H9 (cell line): Measurements from ENCODE around the gene TAAR2. TPM values are rescaled to one million over a fixed set of nuclear protein-coding genes. Genes with fewer than 3 reads are reported as not detected.

Source experiments
- DNase-seq: peaks from one replicate; pipeline ENCODE4 v3.0.0-alpha.2; 2017
- H2AFZ ChIP-seq: one replicate; pipeline ENCODE4 v1.6.1; 2013; ENCODE audit warnings: mild to moderate bottlenecking, low read length, control low read depth, moderate library complexity
- H2AK5ac ChIP-seq: 2 replicates; pipeline ENCODE4 v1.6.1; 2013; ENCODE audit warnings: low read length, control low read depth, mixed read lengths; ENCODE audit not compliant: insufficient read length
- H2BK120ac ChIP-seq: one replicate; pipeline ENCODE4 v1.6.1; 2013; ENCODE audit warnings: low read depth, mild to moderate bottlenecking, low read length, control low read depth, inconsistent platforms; ENCODE audit not compliant: poor library complexity, severe bottlenecking
- H2BK12ac ChIP-seq: 2 replicates; pipeline ENCODE4 v1.6.1; 2013; ENCODE audit warnings: low read length, control low read depth, mixed read lengths, low read depth; ENCODE audit not compliant: insufficient read length
- H2BK15ac ChIP-seq: 2 replicates; pipeline ENCODE4 v1.6.1; 2013; ENCODE audit warnings: low read depth, low read length, control low read depth
- H2BK20ac ChIP-seq: one replicate; pipeline ENCODE4 v1.6.1; 2013; ENCODE audit warnings: low read depth, mild to moderate bottlenecking, low read length, control low read depth, inconsistent platforms; ENCODE audit not compliant: poor library complexity, severe bottlenecking
- H2BK5ac ChIP-seq: 2 replicates; pipeline ENCODE4 v1.6.1; 2013; ENCODE audit warnings: low read length, control low read depth, mixed read lengths; ENCODE audit not compliant: insufficient read length
- H3K14ac ChIP-seq: 2 replicates; pipeline ENCODE4 v1.6.1; 2013; ENCODE audit warnings: low read length, control low read depth; ENCODE audit not compliant: insufficient read depth
- H3K18ac ChIP-seq: 2 replicates; pipeline ENCODE4 v1.6.1; 2013; ENCODE audit warnings: low read depth, mild to moderate bottlenecking, mixed read lengths, low read length, control low read depth; ENCODE audit not compliant: insufficient read length
- H3K23ac ChIP-seq: 2 replicates; pipeline ENCODE4 v1.6.1; 2013; ENCODE audit warnings: low read length, control low read depth, mixed read lengths, low read depth; ENCODE audit not compliant: insufficient read length
- H3K23me2 ChIP-seq: 2 replicates; pipeline ENCODE4 v1.6.1; 2013; ENCODE audit warnings: low read depth, mild to moderate bottlenecking, mixed read lengths, low read length, control low read depth; ENCODE audit not compliant: insufficient read length, poor library complexity, severe bottlenecking
- H3K27ac ChIP-seq: 2 replicates; pipeline ENCODE4 v1.5.1; 2013; ENCODE audit warnings: low read length, control low read depth, mixed read lengths, low read depth; ENCODE audit not compliant: insufficient read length
- H3K27me3 ChIP-seq: 2 replicates; pipeline ENCODE4 v1.6.1; 2013; ENCODE audit warnings: low read length, control low read depth, inconsistent platforms; ENCODE audit not compliant: insufficient read depth
- H3K4ac ChIP-seq: 2 replicates; pipeline ENCODE4 v1.6.1; 2013; ENCODE audit warnings: low read depth, mild to moderate bottlenecking, control low read depth, inconsistent platforms, low read length, moderate library complexity
- H3K4me1 ChIP-seq: 2 replicates; pipeline ENCODE4 v1.6.1; 2013; ENCODE audit warnings: low read length, control low read depth, inconsistent platforms; ENCODE audit not compliant: insufficient read depth
- H3K4me2 ChIP-seq: 2 replicates; pipeline ENCODE4 v1.6.1; 2013; ENCODE audit warnings: low read length, control low read depth, mixed read lengths; ENCODE audit not compliant: insufficient read length, insufficient read depth
- H3K56ac ChIP-seq: 2 replicates; pipeline ENCODE4 v1.6.1; 2013; ENCODE audit warnings: low read depth, mild to moderate bottlenecking, mixed read lengths, low read length, control low read depth; ENCODE audit not compliant: insufficient read length
- H3K79me1 ChIP-seq: 2 replicates; pipeline ENCODE4 v1.6.1; 2013; ENCODE audit warnings: low read depth, mild to moderate bottlenecking, moderate library complexity, low read length, control low read depth, inconsistent platforms; ENCODE audit not compliant: insufficient read depth, poor library complexity, severe bottlenecking
- H3K79me2 ChIP-seq: 2 replicates; pipeline ENCODE4 v1.6.1; 2013; ENCODE audit warnings: low read length, control low read depth, inconsistent platforms; ENCODE audit not compliant: insufficient read depth
- H3K9ac ChIP-seq: 2 replicates; pipeline ENCODE4 v1.6.1; 2013; ENCODE audit warnings: low read length, control low read depth, mixed read lengths; ENCODE audit not compliant: insufficient read length; ENCODE audit errors: extremely low read depth
- H3K9me3 ChIP-seq: one replicate; pipeline ENCODE4 v1.6.1; 2013; ENCODE audit warnings: low read depth, low read length, inconsistent platforms; ENCODE audit not compliant: control insufficient read depth
- H3T11ph ChIP-seq: one replicate; pipeline ENCODE4 v1.6.1; 2013; ENCODE audit warnings: mild to moderate bottlenecking, low read length, control low read depth, inconsistent platforms
- H4K20me1 ChIP-seq: one replicate; pipeline ENCODE4 v1.6.1; 2013; ENCODE audit not compliant: control insufficient read depth, insufficient read length, insufficient read depth
- H4K5ac ChIP-seq: 2 replicates; pipeline ENCODE4 v1.6.1; 2013; ENCODE audit warnings: low read depth, mild to moderate bottlenecking, mixed read lengths, low read length, control low read depth; ENCODE audit not compliant: insufficient read length
- H4K8ac ChIP-seq: replicated peaks from 2 replicates; pipeline ENCODE4 v1.6.1; 2013; ENCODE audit warnings: low read length, control low read depth, mixed read lengths, low read depth; ENCODE audit not compliant: insufficient read length
- H4K91ac ChIP-seq: 2 replicates; pipeline ENCODE4 v1.6.1; 2013; ENCODE audit warnings: low read depth, mild to moderate bottlenecking, moderate library complexity, mixed read lengths, low read length, control low read depth; ENCODE audit not compliant: insufficient read length
- H3K27ac Mint-ChIP-seq, 3 experiments: 2 replicates in 2 of 3; 3 replicates in 1 of 3; pipeline ENCODE4 v1.8.0; 2020 to 2021; ENCODE audit warnings: mixed read lengths in 3 of 3, mild to moderate bottlenecking in 1 of 3, moderate library complexity in 1 of 3
- H3K27me3 Mint-ChIP-seq: 2 replicates; pipeline ENCODE4 v1.8.0; 2021; ENCODE audit warnings: low read depth, mild to moderate bottlenecking, moderate library complexity, mixed read lengths
- H3K36me3 Mint-ChIP-seq, 3 experiments: 2 replicates in 2 of 3; 3 replicates in 1 of 3; pipeline ENCODE4 v1.8.0; 2020 to 2021; ENCODE audit warnings: low read depth in 3 of 3, mixed read lengths in 3 of 3; ENCODE audit not compliant: insufficient read depth in 1 of 3
- H3K4me1 Mint-ChIP-seq, 2 experiments: 2 replicates each; pipeline ENCODE4 v1.8.0; 2020; ENCODE audit warnings: mixed read lengths in 2 of 2
- H3K4me3 Mint-ChIP-seq, 2 experiments: 2 replicates in 1 of 2; 3 replicates in 1 of 2; pipeline ENCODE4 v1.8.0; 2020 to 2021; ENCODE audit warnings: mild to moderate bottlenecking in 2 of 2, mixed read lengths in 2 of 2, moderate library complexity in 1 of 2
- H3K9me3 Mint-ChIP-seq, 2 experiments: 2 replicates in 1 of 2; 3 replicates in 1 of 2; pipeline ENCODE4 v1.8.0; 2020; ENCODE audit warnings: mild to moderate bottlenecking in 2 of 2, mixed read lengths in 2 of 2, moderate library complexity in 1 of 2
- total RNA-seq: library from RNA; stranded (reverse); gene quantifications from 2 replicates; pipeline ENCODE4 v1.2.1, GENCODE V29; 2021
- TF ChIP-seq, protein P1 (sequence below): fragments of 200-600 bp; sonication (generic); conservative IDR thresholded peaks from 3 replicates; pipeline ENCODE4 v1.8.0; 2021; ENCODE audit warnings: antibody characterized with exemption, mild to moderate bottlenecking

TAAR2 gene
- total RNA-seq, 1 experiment from 2014 or later = not detected

DNA sequence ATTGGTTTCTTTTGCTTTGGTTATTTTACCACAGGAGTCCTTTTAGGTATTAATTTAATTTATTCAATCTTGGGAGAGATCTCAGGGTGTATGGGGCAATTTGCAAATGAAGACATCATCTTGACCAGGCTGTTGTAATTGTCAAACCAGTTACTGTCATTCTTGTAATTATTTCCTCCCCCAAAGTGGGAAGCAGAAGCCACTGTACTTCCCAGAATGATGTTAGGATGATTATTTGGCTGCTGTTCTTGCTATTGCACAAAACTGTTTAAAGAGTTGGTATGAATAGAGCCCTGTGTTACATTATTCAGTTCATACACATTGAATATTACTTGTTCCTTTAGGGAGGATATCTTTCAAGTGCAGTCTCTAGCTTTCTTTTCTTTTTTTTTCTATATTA, 52.3 kb downstream of the TAAR2 start:
- no peak overlapping the region for H2BK12ac ChIP-seq
- no peaks in the 10 kb centered on the region for H4K20me1 ChIP-seq
- no peak overlapping the region for H3K56ac ChIP-seq
- no peak overlapping the region for H2BK20ac ChIP-seq
- H3K4me2 ChIP-seq = no peak overlapping the region
- no peak overlapping the region for H4K5ac ChIP-seq
- no peak overlapping the region for H3K9ac ChIP-seq
- H3K79me1 ChIP-seq = no peaks in the 10 kb centered on the region
- H3K4ac ChIP-seq = no peak overlapping the region
- H3K18ac ChIP-seq = no peak overlapping the region
- H2AFZ ChIP-seq = no peak overlapping the region
- TF ChIP-seq, protein P1, sequence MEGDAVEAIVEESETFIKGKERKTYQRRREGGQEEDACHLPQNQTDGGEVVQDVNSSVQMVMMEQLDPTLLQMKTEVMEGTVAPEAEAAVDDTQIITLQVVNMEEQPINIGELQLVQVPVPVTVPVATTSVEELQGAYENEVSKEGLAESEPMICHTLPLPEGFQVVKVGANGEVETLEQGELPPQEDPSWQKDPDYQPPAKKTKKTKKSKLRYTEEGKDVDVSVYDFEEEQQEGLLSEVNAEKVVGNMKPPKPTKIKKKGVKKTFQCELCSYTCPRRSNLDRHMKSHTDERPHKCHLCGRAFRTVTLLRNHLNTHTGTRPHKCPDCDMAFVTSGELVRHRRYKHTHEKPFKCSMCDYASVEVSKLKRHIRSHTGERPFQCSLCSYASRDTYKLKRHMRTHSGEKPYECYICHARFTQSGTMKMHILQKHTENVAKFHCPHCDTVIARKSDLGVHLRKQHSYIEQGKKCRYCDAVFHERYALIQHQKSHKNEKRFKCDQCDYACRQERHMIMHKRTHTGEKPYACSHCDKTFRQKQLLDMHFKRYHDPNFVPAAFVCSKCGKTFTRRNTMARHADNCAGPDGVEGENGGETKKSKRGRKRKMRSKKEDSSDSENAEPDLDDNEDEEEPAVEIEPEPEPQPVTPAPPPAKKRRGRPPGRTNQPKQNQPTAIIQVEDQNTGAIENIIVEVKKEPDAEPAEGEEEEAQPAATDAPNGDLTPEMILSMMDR = no peak
- Mint-ChIP-seq H3K4me3 (no peak overlapping the region), H3K4me1 (peaks cover 32% of the 10 kb centered on the region in 2 experiments), H3K36me3 (no peaks in the 10 kb centered on the region), H3K27ac (0 out of 7 replicates have a peak overlapping the region, but pooled peaks of 1 of the 3 experiments have one; percentile 37), H3K27me3 (no peaks in the 10 kb centered on the region), H3K9me3 (no peaks in the 10 kb centered on the region; a peak in 2 of 5 replicates)
- H3K27me3 ChIP-seq = no peaks in the 10 kb centered on the region
- no peak for DNase-seq
- H3K79me2 ChIP-seq = no peaks in the 10 kb centered on the region
- no peaks in the 10 kb centered on the region for H3K23me2 ChIP-seq
- no peak overlapping the region for H2BK5ac ChIP-seq
- no peak overlapping the region for H4K91ac ChIP-seq
- H3K14ac ChIP-seq = no peak overlapping the region
- no peak overlapping the region for H2BK120ac ChIP-seq
- peaks cover 7% of the 10 kb centered on the region; the same call in 1 of the 2 replicates for H3K4me1 ChIP-seq
- H3K23ac ChIP-seq = no peak overlapping the region
- no peaks in the 10 kb centered on the region for H3K9me3 ChIP-seq
- no peak overlapping the region for H2AK5ac ChIP-seq
- no peak overlapping the region for H3K27ac ChIP-seq
- H3T11ph ChIP-seq = no peak overlapping the region
- no peak overlapping the region for H4K8ac ChIP-seq
- H2BK15ac ChIP-seq = no peak overlapping the region
